HL-60/S4 treated with retinoic acid at 250 ng/mL for 4 days and 3 days (cell line): Measurements from ENCODE around the gene CTU2.
"Not testable (repeated sequence)": the region's sequence is repeated elsewhere in the genome, so short reads cannot be mapped to it uniquely, and the experiment has no call there.

Source experiments
- in situ Hi-C: fragments of 300-500 bp; cut with MboI; formaldehyde crosslinking; loops from 2 replicates; pipeline ENCODE4 v1.7.0; 2022; ENCODE audit warnings: low sequenced_read_pairs

Gene CTU2

DNA sequence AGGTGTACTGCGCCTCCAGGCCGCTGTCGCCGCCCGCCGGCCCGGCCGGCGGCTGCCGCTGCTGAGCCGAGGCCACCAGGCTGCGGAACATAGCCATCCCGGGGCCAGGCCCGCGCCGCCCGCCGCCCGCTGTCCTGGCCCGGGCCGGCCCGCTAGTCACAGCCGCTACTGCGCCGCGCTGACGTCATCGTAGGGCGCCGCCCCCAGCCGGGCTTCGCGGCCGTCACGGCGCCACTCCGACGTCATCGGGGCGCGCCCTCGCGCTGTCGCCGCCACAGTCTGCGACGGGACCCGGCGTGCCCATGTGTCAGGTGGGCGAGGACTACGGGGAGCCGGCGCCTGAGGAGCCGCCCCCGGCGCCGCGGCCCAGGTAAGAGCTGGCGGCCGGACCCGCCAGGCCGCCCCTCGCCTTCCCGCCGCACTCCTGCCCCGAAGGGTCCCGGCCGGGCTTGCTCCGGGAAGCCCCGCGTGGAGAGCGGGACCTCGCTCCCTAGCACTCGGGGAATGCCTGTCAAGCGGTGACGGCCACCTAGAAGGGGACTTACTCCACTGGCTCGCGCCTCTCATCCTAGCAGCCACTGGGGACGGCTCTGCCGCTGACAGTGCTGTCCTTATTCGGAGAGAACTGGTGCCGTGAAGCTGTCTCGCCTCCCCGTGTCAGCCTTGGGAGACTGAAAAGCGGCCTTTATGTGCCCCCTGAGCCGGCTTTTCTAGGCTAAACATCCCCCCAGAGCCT is at the start of gene CTU2, which contains the start of gene RNF166:
TSS of gene CTU2 (plus strand) at position 275 of the 736 bp plus-strand sequence. CDS start at position 303, 28 bp downstream.
TSS of gene RNF166 (minus strand) at position 180 of the 736 bp plus-strand sequence. CDS start at position 97, 83 bp downstream.
- in situ Hi-C loops = no loop called here

DNA sequence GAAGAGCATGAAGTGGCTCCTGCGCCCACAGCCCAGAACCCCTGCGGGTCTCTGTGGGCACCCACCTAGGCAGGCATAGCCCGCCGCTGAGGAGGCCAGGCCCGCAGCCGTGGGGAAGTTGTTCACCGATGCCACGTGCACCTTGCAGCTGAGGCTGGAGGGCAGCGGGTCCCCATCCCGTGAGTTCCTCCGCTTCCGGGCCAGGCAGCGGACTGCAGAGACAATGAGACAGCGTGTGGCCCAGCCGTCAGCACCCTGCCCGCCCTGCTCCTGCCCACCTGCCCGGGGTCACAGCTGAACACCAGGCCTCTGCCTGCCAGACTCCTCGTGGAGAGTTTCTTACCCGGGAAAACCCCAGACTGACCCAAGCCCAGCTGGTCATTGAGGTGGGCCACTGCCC is 48.9 kb upstream of the CTU2 start:
- in situ Hi-C loops = no loop called here

DNA sequence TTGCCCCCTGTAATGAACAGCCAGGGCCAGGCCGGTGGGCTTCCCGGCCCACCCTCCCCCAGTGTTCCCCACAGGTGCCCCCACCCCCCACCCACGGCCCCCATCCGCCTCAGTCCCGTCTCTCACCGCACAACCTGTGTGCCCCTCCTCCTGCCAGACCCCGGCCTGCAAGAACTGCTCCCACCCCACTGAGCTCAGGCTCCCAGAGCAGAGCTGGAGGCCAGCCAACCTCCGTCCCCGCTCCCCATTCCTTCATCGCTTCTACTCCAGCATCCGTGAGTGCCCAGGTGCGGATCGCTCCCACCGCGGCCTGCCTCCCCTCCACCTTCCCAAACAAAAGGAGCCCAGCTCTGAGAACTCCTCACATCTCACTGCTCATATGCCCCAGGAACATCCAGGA is 47.6 kb upstream of the CTU2 start:
- in situ Hi-C loops = no loop called here

DNA sequence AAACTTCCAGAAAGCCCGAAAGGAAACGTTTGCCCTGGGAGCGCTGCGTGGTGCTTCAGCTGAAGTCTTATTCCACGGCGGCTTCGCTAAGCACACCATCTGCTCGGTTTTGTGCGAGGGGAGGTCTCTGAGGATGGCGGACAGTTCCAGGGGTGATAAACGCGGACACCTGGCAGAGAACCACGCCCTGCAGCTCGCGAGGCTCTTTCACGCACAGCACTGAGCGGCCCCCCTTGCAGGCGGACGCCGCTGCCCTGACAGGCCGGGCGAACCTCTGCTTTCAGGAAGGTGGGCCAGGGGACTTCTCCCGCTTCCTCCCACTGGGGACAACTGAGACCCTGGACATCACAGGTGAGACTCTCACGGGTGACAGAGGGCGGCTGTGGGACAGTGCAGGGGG is 47.1 kb upstream of the CTU2 start:
- in situ Hi-C loops = no loop called here

DNA sequence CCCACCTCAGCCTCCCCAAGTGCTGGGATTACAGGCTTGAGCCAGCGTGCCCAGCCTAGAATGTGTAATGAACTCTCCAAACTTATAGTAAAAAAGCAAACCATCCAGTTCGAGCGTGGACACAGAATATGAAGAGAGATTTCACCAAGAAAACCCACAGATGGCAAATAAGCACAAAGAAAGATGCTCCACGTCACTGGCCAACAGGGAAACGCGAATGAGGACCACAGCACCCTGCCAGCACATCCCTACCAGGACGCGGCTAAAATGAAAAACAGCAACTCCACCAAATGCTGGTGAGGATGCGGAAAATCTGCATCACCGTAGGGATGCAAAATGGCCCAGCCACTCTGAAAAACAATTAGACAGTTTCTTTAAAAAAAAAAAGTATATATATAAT is 44.8 kb upstream of the CTU2 start:
- in situ Hi-C loops = no loop called here

DNA sequence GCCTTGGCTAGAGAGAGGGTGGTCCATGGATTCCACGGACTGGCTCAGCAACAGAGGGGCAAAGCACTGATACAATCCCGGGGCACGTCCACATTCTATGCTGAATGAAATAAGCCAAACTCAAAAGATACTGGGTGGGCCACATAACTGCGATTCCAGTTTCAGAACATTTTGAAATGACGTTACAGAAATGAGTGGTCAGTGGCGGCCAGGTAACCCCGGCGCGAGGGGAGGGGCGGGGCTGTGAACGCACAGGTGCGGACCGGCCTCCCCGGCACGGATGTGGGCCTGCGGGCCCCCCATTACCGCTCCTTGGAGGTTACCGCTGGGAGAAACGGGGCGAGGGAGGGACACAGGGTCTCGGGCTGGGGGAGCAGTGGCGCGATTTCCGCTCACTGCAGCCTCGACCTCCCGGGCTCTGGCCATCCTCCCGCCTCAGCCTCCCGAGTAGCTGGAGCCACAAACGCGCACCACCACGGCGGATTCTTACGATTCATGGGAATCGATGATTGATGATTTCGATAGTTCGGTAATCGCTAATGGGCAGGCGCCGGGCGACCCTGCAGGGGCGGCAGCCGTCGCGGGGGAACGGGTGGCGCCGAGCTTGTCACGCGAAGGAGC is 44.0 kb upstream of the CTU2 start:
- in situ Hi-C loops = no loop called here

DNA sequence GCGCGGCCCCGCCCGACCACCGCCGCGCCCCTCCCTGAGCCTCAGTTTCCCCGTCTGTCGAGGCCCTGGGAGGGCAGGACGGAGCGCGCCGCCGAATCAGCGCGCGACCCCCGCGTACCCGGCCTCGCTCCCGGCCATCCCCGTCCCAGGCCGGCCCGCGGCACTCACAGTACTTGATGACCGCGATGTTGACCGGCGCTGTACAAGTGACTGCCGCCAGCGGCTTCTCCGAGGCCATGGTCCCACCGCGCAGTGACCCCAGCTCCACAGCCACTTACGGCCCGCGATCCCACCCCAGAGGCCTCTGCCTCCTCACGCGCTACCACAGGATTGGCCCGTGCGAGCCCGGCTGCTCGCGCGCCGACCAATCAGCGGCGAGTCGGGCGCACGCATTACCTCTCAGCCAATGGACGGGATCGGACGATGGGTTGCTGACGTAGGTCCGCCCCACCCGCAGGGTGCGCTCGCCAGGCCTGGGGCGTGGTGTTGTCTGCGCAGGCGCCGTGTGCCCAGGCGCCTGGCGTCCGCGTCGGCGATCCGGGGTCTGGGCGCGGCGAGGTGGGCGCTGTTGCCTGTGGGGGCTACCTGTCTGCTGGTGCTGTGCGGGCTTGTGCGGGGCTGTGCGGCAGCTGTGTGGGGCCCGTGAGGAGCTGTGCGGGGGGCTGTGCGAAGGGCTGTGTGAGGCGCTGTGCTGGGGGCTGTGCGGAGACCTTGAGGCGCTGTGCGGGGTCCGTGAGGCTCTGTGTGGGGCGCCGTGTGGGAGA is 43.3 kb upstream of the CTU2 start, which contains the start of gene MVD:
TSS of gene MVD (minus strand) at position 249 of the 764 bp plus-strand sequence. CDS start at position 238, 11 bp downstream.
- in situ Hi-C loops = no loop called here

DNA sequence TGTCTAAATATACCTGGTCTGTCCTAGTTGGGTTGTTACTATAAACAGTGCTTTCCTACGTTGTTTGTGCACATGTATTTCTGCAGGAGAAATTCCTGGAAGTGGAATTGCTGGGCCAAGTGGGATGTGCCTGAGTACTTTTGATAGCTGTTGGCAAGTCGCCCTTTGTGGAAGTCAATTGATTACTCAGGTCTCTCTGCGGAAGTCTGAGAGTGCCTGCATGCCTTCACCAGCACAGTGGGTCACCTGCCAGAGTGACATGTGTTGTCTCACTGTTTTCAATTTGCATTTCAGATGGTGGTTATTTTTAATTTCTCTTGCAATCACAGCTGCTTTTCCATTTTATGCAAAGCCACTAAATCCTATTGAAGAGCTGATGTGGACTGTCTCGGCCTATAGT is 41.2 kb upstream of the CTU2 start:
- in situ Hi-C loops = no loop called here

DNA sequence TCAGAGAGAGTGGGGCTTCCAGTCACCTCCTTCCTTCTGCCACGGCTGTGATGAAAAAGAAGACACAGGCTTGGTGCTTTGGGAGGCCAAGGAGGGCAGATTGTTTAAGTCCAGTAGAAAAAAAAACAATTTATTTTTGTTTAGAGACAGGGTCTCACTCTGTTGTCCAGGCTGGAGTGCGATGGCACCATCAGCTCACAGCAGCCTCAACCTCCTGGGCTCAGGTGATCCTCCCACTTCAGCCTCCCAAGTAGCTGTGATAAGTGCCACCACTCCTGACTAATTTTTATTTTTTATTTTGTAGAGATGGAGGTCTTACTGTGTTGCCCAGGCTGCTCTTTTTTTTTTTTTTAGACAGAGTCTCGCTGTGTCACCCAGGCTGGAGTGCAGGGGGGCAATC is 40.7 kb upstream of the CTU2 start:
- in situ Hi-C loops = no loop called here

DNA sequence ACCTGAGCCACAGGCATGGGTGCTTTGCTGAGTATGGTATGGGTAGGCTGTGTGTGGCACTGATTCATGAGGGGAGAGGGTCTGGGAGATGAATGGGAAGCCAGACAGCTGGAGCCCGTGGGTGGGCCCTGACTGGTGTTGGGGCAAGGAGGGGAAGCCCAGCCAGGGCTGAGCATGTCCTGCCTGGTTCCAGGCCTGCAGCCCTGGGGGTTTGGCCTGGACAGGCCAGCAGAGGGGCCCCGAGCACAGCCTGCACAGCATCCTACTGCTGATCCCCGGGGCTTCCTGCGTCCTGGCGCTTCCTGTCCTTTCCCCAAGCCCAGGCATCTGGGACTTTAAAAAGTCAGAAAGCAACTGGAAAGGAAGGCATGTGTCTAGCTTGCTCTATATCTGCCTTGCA is 38.8 kb upstream of the CTU2 start:
- in situ Hi-C loops = no loop called here

DNA sequence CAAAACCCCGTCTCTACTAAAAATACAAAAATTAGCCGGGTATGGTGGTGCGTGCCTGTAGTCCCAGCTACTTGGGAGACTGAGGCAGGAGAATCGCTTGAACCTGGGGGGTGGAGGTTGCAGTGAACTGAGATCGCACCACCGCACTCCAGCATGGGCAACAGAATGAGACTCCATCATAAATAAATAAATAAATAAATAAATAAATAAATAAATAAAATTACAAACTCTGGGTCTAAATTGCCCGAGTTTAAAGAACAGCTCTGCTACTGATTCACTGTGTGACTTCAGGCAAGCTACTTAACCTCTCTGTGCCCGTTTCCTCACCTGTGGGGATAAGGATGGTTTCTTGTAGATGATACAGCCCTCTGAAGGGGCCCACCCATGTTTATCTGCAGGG is 36.8 kb upstream of the CTU2 start:
- in situ Hi-C loops = not testable (repeated sequence)

DNA sequence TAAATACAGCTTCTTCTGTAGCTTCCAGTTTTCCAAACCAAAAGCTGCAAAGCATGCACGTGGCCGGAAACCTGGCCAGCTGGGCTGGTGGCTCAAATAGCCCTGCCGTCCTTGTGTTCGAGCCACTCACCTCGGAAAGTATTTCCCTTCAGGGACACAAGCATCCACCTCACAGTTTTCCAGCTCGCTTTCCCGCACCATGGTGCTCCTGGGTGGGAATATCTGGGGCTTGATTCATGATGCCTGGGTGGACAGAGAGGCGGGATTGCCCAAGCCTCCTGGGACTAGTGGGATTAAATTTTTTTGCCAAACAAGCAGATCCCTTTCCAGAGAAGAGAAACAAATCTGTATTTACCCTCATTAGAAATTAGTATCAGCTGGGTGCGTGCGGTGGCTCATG is 36.3 kb upstream of the CTU2 start:
- in situ Hi-C loops = no loop called here

DNA sequence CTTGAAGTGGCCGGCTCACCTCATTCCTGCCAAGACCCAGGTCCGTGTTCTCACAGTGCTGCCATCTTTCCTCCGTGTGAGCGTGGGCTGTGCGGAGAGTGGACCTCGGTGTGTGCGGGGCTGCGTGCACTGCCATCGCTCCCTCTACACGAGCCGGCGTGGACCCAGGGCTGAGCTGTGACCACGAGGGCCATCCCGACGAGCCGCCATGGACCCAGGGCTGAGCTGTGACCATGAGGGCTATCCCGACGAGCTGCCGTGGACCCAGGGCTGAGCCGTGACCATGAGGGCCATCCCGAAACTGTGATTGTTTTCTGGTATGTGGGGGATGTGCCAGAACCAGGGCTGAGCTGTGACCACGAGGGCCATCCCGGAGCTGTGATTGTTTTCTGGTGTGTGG is 34.5 kb upstream of the CTU2 start:
- in situ Hi-C loops = no loop called here

DNA sequence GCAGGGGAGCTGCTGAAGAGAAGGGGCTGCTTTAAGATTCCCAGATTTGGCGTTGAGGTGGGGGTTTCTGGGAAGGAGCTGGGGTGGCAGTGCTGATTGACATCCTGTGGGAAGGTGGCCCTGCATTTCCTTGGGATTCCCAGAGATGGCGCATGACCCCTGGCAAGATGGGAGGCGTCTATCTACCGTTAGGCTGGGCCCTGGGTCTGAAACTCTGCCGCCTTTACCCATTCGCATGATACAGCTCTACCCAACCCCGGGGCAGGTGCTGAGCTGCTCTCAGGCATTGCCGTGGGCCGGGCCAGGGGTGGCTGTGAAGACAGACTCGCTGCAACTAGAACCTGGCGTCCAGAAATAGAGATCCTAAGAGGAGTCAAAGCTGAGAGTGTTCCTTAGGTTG is 33.5 kb upstream of the CTU2 start:
- in situ Hi-C loops = no loop called here

DNA sequence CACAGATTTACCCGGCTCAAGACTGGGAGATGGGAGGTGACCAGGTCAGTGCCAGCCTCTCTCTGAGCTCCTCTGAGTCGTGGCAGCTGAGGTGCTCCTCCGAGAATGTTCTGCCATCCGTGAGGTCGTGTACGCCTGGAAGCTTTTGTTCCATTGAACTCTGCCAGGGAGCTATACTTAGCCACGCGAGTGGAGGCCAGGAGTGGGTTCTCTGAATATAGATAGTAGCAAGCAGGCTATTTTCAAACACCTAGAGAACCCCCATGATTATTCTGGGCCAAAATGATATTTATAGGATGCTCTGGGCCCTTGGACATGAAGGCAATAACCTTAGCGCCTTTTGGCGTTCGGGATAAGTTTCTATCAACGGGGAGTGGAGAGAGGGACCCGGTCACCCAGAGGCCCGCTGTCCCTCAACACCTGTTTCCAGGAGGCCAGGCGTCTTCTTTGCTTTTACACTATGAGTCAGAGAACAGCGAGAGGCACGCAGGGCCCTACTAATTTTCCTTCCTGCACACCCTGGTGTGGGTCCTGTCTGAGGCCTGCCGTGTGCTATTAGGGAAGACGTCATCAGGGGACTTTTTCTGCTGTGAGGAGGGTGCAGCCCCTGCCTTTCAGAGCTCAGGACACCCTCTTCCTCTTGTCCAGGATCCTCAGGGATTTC is 32.5 kb upstream of the CTU2 start:
- in situ Hi-C loops = no loop called here

DNA sequence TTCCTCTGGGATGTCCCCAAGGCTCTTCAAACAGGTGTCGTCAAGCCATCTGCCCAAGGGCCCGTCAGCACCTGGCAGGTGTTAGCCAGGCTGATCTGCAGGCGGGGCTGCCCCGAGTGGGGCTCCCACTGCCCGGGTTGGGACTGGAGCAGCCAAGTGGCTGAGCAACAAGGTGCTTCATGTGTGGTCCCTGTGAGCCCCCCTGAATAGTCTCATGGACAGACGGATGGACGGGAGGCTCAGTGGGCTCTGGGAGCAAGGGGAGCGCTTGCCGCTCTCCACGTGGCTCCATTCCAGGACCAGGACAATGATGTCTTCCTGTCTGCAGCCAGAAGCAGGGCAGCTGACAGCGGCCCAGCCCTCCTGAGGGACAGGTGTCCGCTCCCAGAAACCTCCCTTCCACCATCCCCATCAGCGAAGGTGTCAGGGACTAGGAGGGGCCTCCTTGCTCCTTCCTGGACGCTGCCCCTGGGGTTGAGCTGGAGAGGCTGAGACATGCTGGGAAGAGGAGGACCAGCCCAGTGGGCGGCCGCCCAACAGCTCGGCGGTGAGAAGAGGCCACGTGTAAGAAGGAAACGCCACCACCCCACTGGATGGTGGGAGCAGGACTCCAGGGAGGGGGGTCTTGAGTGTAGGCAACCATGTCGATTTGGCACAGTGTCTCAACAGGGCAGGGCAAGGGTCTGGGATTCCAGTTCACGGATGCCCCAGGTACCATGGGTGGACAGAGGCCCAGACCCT is 29.6 kb upstream of the CTU2 start:
- in situ Hi-C loops = no loop called here

DNA sequence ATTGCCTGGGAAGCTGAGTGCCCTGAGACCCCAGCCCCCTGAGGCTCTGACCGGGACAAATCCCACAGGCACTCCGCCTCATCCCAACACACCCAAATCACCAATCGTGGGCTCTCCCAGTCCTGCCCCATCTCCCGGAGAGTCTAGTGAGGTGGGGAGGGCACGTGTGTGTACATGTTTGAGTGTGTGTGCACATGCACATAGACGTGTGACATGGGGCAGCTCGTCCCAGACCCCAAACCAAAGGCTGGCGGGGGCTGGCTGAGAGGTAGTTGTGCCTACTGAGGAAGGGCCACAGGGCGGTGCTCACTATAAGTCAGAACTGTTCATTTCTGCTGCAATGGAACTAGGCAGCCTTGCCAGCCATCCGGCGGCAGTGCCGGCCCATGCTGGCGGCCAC is 28.6 kb upstream of the CTU2 start:
- in situ Hi-C loops = no loop called here

DNA sequence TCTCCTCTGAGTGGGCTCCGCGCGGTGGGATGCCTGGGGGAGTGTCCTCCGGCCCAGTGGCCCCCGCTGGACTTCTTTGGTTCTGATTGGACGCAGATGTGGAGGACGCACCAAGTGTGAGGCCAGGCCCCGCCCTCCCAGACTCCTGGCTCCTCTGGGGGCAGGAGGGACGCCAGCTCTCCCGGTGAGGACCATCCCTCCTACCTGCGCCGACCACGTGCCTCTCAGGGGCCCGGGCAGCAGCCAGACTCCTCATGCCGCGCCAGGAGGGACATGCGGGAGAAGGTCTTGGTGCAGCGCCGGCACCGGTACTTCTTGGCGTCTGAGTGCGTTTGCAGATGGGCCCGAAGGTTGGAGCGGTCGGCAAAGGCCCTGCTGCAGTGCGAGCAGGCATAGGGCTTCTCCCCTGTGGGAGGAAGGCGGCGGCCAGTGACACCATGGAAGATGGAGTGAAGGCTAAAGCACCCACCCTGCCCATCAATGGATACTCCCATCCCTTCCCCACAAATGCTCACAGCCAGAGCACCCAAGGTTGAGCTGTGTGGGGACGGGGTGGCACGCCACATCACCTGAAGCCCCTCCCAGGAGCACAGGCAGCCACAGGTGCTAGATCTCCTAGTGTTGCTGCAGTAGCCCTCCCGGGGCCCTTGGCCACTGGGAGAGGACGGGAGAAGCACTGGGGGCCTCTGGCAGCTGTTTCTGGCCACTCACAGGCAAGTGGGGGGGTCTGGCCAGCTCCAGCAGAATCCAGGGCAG is 27.9 kb upstream of the CTU2 start:
- in situ Hi-C loops = no loop called here

DNA sequence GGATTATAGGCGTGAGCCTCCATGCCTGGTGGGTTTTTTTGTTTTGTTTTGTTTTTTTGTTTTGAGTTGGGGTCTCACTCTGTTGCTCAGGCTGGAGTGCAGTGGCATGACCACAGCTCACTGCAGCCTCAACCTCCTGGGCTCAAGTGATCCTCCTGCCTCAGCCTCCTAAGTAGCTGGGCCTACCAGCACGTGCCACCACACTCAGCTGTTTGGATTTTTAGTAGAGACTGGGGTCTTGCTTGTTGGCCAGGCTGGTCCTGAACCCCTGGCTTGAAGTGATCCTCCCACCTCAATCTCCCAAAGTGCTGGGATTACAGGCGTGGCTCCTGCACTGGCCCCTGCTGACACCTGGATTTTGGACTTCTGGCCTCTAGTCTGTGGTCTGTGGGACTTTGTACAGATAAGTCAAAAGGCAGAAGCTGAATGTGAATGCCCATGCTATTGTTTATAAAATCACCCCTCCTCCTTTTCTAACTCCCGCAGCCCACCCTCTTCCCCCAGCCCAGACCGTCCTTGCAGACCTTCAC is 25.7 kb upstream of the CTU2 start:
- in situ Hi-C loops = no loop called here
